Thoracic aorta (tissue), 2 donors: ENCODE measurements around the gene NANOS1. TPM values are rescaled to one million over a fixed set of nuclear protein-coding genes. Genes with fewer than 3 reads are reported as not detected.

Experiments used
- ATAC-seq: fragments of 150-250 bp; one replicate; pipeline ENCODE4 v1.8.0; 2017; ENCODE audit warnings: low read depth; ENCODE audit not compliant: insufficient number of reproducible peaks, low FRiP score
- DNase-seq: peaks from one replicate; pipeline ENCODE4 v3.0.0-alpha.2; 2020; ENCODE audit warnings: low spot score
- H3K27ac ChIP-seq, 2 donors: fragments of 200-600 bp; sonication (generic); 1 replicate in 1 of 2; 2 replicates in 1 of 2; pipeline ENCODE4 v1.5.1; 2016; ENCODE audit warnings: mild to moderate bottlenecking in 2 of 2, moderate library complexity in 2 of 2
- H3K27me3 ChIP-seq: fragments of 200-600 bp; sonication (generic); replicated peaks from 2 replicates; pipeline ENCODE4 v1.6.0; 2016; ENCODE audit warnings: mild to moderate bottlenecking; ENCODE audit not compliant: insufficient read depth
- H3K36me3 ChIP-seq: fragments of 200-600 bp; sonication (generic); one replicate; pipeline ENCODE4 v1.5.1; 2016
- H3K4me1 ChIP-seq, 2 donors: fragments of 200-600 bp; sonication (generic); 1 replicate in 1 of 2; 2 replicates in 1 of 2; pipeline versions ENCODE4 v1.5.1 to v1.6.0; 2016; ENCODE audit warnings: low read depth in 2 of 2, mild to moderate bottlenecking in 1 of 2; ENCODE audit not compliant: control insufficient read depth in 1 of 2
- H3K4me3 ChIP-seq: fragments of 200-600 bp; sonication (generic); 2 replicates; pipeline ENCODE4 v1.5.1; 2016; ENCODE audit warnings: mild to moderate bottlenecking
- H3K9me3 ChIP-seq: fragments of 200-600 bp; sonication (generic); 2 replicates; pipeline ENCODE4 v1.5.1; 2016
- CTCF ChIP-seq: fragments of 200-600 bp; sonication (generic); IDR thresholded peaks from one replicate; pipeline ENCODE4 v1.5.1; 2019; ENCODE audit warnings: antibody characterized with exemption
- total RNA-seq, 2 donors: library from RNA; depleted of rRNA; stranded (reverse); fragments of >200 nt; gene quantifications; one replicate each; pipeline versions ENCODE4 v1.1.0 to v1.2.3, GENCODE V29; 2016

The NANOS1 gene
- total RNA-seq, 2 donors from 2014 or later: 1.4 to 5.4 TPM

- no peak for DNase-seq
- H3K27ac ChIP-seq: no peak overlapping the region
- H3K4me1 ChIP-seq: no peaks in the 10 kb centered on the region
- H3K4me3 ChIP-seq: no peak overlapping the region
- H3K9me3 ChIP-seq: peaks cover 6% of the 10 kb centered on the region
- no peak for ATAC-seq
- no peak for TF ChIP-seq CTCF
- H3K27me3 ChIP-seq: no peaks in the 10 kb centered on the region
- no peaks in the 10 kb centered on the region for H3K36me3 ChIP-seq
Measured at GRCh38 chr10:118983263-118983662, 46.3 kb upstream of the NANOS1 start.

- no peak for TF ChIP-seq CTCF
- Histone ChIP-seq H3K4me3 (no peak overlapping the region), H3K27ac (no peak overlapping the region), H3K4me1 (no peaks in the 10 kb centered on the region), H3K27me3 (no peaks in the 10 kb centered on the region), H3K9me3 (peaks cover 6% of the 10 kb centered on the region), H3K36me3 (no peaks in the 10 kb centered on the region)
- ATAC-seq: no peak
- DNase-seq: no peak
Measured at GRCh38 chr10:118985576-118985975, 43.9 kb upstream of the NANOS1 start.

GRCh38 chr10:118986815-118987790 lies 42.4 kb upstream of the NANOS1 start:
- Histone ChIP-seq H3K4me1 (no peaks in the 10 kb centered on the region), H3K4me3 (no peak overlapping the region), H3K27ac (no peak overlapping the region), H3K27me3 (no peaks in the 10 kb centered on the region), H3K36me3 (no peaks in the 10 kb centered on the region), H3K9me3 (peaks cover 6% of the 10 kb centered on the region)
- no peak for ATAC-seq
- no peak for TF ChIP-seq CTCF
- DNase-seq: no peak

GRCh38 chr10:118990326-118990725 lies 39.2 kb upstream of the NANOS1 start:
- DNase-seq: no peak
- H3K9me3 ChIP-seq: peaks cover 6% of the 10 kb centered on the region
- TF ChIP-seq CTCF: no peak
- no peak overlapping the region for H3K4me3 ChIP-seq
- H3K27me3 ChIP-seq: no peaks in the 10 kb centered on the region
- ATAC-seq: no peak
- H3K4me1 ChIP-seq: no peaks in the 10 kb centered on the region
- no peak overlapping the region for H3K27ac ChIP-seq
- no peaks in the 10 kb centered on the region for H3K36me3 ChIP-seq

GRCh38 chr10:118992496-118992895 lies 37.0 kb upstream of the NANOS1 start:
- TF ChIP-seq CTCF: no peak
- Histone ChIP-seq H3K27ac (no peak overlapping the region), H3K9me3 (no peaks in the 10 kb centered on the region), H3K4me3 (no peak overlapping the region), H3K4me1 (no peaks in the 10 kb centered on the region), H3K36me3 (no peaks in the 10 kb centered on the region), H3K27me3 (no peaks in the 10 kb centered on the region)
- DNase-seq: no peak
- ATAC-seq: no peak
